Measurements from ENCODE around the gene PUS7.
"Not testable (repeated sequence)": the region's sequence is repeated elsewhere in the genome, so short reads cannot be mapped to it uniquely, and the experiment has no call there.

PUS7 gene

DNA sequence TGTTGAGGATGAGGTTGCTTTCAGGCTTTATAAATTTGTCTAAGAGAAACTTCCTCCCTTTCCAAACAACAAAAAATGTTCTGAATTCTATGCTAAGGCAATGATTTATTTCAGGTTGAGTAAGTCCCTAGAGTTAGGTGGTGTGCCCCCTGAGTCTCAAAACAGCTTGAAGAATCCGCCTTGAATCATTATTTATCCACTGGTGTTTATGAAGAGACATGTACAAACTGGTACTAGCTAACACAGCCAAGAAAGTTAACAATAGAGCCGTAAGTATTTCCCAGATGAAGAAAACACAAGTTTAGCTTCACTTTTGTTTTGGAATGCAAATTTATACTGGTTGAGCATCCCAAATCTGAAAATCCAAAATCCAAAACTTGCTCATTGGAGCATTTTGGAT lies 67.2 kb downstream of the PUS7 start:
- FAIRE-seq (no peak), DNase-seq (ENCODE audit: insufficient read length, low spot score) (no peak)
- TF ChIP-seq, protein P1, sequence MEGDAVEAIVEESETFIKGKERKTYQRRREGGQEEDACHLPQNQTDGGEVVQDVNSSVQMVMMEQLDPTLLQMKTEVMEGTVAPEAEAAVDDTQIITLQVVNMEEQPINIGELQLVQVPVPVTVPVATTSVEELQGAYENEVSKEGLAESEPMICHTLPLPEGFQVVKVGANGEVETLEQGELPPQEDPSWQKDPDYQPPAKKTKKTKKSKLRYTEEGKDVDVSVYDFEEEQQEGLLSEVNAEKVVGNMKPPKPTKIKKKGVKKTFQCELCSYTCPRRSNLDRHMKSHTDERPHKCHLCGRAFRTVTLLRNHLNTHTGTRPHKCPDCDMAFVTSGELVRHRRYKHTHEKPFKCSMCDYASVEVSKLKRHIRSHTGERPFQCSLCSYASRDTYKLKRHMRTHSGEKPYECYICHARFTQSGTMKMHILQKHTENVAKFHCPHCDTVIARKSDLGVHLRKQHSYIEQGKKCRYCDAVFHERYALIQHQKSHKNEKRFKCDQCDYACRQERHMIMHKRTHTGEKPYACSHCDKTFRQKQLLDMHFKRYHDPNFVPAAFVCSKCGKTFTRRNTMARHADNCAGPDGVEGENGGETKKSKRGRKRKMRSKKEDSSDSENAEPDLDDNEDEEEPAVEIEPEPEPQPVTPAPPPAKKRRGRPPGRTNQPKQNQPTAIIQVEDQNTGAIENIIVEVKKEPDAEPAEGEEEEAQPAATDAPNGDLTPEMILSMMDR (IDR thresholded peaks at IDR 0.05; ENCODE audit: insufficient read depth, missing control alignments) = no peak

DNA sequence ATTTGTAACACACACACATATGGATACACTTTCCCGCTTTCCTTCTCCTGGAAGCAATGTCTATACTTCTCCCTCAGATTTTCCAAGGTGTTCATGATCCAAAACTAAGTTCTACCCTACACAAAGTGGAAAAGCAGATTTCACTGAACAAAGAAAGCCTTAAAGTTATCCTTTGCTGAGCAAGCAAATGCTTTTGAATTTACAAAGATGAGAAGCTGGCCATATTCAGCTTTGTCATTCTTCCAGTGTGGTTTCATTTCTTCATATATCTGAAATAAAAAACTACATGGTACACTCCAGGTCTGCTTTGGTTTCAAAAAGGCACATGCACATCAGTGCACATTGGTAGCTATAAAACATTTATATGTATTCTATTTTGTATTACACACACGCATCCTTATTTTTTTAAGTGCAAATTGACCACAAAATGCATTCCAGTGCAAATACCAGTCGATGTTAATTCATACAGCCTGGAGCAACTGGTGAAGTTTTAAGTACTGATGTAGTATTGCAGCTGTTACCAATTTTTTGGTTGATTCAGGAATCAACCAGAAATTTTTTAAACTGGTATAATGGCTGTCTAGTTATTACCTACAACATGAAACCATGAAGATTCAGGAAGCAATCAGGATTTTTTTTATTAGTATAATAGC lies 67.8 kb downstream of the PUS7 start:
- TF ChIP-seq, protein P1 (IDR thresholded peaks at IDR 0.05; ENCODE audit: insufficient read depth, missing control alignments) = no peak
- no peak for FAIRE-seq
- DNase-seq (ENCODE audit: insufficient read length, low spot score) = no peak

DNA sequence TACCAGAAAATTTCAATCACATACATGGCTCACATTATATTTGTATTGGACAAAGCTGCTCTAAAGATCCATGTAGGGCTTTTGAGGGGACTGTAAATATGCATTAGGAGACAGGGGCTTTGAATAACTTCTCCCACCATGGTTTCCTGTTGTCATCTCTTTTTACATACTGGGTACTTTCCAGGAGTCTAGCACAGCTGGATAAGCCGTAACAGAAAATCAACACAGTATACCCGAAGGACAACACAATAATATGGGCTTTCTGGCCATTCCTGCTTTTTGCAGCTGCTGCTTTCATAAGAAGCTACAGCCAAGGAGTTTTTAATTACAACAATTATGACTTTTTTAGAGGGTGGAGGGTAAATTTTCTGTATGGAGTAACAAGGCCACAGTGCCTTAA lies 70.0 kb downstream of the PUS7 start:
- TF ChIP-seq, protein P1 (IDR thresholded peaks at IDR 0.05; ENCODE audit: insufficient read depth, missing control alignments) = no peak
- DNase-seq (ENCODE audit: insufficient read length, low spot score) = no peak
- no peak for FAIRE-seq

DNA sequence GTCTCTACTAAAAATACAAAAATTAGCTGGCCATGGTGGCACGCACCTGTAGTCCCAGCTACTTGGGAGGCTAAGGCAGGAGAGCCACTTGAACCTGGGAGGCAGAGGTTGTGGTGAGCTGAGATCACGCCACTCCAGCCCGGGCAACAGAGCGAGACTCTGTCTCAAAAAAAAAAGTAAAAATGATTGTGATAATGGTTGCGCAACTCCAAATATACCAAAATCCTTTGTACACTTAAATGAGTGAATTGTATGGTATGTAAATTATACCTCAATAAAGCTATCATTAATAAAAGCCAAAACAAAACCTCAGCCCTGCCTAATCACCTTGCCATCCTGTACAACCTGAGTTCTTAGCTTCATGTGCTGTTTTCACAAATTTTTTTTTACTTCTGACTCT lies 71.2 kb downstream of the PUS7 start:
- FAIRE-seq; DNase-seq (ENCODE audit: insufficient read length, low spot score): not testable (repeated sequence)

DNA sequence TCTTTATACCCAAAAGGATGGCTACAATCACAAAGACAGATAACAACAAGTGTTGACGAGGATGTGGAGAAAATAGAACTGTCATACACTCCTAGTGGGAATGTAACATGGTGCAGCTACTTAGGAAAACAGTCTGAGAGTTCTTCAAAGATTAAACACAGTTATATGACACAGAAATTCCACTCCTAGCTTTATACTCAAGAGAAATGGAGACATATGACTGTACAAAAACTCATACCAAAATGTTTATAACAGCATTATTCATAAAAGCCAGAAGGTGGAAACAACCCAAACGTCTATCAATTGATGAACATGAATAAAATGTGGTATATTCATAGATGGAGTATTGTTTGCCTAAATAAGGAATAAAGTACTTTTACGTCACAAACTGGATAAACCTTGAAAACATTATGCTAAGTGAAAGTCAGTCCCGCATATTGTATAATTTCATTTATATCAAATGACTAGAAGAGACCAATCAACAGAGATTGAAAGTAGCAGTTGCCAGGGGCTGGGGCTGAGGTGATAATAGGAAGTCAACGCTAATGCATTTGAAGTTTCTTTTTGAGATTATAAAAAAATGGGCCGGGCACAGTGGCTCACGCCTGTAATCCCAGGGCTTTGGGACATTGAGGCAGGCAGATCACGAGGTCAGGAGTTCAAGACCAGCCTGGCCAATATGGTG lies 71.8 kb downstream of the PUS7 start:
- no peak for DNase-seq (ENCODE audit: insufficient read length, low spot score)
- TF ChIP-seq, protein P1 (IDR thresholded peaks at IDR 0.05; ENCODE audit: insufficient read depth, missing control alignments) = no peak

DNA sequence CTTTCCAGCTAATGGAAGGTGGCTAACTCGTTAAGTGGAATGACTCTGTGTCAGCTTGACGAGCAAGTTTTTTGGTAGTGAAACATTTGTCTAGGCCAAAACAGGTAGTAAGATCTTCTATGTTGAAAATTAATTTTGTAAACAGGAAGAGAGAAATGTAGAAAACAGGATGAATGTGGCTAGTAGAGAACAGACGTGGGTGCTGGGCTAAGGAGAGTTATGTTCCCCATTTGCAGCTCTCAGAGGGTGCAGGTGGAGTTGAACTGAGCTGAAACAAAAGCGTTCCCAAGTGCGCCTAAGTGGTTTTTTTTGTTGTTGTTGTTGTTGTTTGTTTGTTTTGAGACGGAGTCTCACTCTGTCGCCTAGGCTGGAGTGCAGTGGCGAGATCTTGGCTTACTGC lies 73.9 kb downstream of the PUS7 start:
- no peak for DNase-seq (ENCODE audit: insufficient read length, low spot score)
- FAIRE-seq = no peak
- TF ChIP-seq, protein P1 (IDR thresholded peaks at IDR 0.05; ENCODE audit: insufficient read depth, missing control alignments) = no peak

More for the DNA sequence above, 71.8 kb downstream of the PUS7 start:
- no peak for FAIRE-seq

DNA sequence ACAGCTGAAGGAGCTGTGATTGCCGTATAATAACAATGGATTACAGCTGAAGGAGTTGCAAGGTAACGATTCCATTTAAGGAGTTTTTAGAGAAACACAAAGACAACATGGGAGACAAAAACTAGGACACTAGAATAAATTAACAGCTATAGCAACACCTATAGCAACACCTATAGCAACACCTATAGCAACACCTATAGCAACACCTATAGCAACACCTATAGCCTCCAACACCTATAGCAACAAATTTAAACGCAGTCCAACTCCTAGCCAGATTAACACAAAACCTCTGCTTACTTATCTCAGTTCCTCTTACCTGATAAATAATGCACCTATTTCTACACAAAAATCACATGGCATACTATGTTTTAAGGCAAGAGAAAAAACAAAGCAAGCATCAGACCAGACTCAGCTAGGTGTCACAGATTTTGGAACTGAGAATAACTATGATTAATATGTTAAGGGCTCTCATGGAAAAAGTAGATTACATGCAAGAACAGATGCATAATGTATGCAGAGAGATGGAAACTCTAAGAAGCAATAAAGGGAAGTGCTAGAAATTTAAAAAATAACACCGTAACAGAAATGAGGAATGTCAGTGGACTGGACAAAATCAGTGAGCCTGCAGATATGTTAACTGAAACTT lies 77.6 kb downstream of the PUS7 start:
- DNase-seq (ENCODE audit: insufficient read length, low spot score) = no peak
- TF ChIP-seq, protein P1 (IDR thresholded peaks at IDR 0.05; ENCODE audit: insufficient read depth, missing control alignments) = no peak
- FAIRE-seq = no peak

DNA sequence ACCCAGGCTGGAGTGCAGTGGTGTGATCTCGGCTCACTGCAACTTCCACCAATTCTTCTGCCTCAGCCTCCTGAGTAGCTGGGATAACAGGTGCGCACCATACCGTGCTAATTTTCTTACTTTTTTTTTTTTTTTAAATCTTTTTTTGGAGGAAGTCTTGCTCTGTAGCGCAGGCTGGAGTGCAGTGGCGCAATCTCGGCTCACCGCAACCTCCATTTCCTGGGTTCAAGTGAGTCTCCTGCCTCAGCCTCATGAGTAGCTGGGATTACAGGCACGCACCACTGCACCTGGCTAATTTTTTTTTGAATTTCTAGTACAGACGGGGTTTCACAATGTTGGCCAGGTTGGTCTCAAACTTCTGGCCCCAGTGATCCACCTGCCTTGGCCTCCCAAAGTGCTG lies 79.9 kb downstream of the PUS7 start:
- FAIRE-seq; DNase-seq (ENCODE audit: insufficient read length, low spot score): not testable (repeated sequence)
